Measurements from ENCODE around the gene NRCAM. TPM values are rescaled to one million over a fixed set of nuclear protein-coding genes. Genes with fewer than 3 reads are reported as not detected.

NRCAM gene
- polyA plus RNA-seq, 4 donors, result 20.5 to 23.6 (median 22.0) TPM

- no peak for DNase-seq (ENCODE audit: low read depth in 4 of 4, low spot score in 3 of 4)
Measured at GRCh38 chr7:108321359-108321758, 134.9 kb downstream of the NRCAM start.

- DNase-seq (ENCODE audit: low read depth in 4 of 4, low spot score in 3 of 4), result no peak
Measured at GRCh38 chr7:108316708-108317107, 139.5 kb downstream of the NRCAM start.

- no peak for DNase-seq (ENCODE audit: low read depth in 4 of 4, low spot score in 3 of 4)
Measured at GRCh38 chr7:108314551-108314950, 141.7 kb downstream of the NRCAM start.

GRCh38 chr7:108314049-108314448, 142.2 kb downstream of the NRCAM start:
- no peak for DNase-seq (ENCODE audit: low read depth in 4 of 4, low spot score in 3 of 4)

GRCh38 chr7:108313086-108313485, 143.2 kb downstream of the NRCAM start:
- no peak for DNase-seq (ENCODE audit: low read depth in 4 of 4, low spot score in 3 of 4)

- DNase-seq (ENCODE audit: low read depth in 4 of 4, low spot score in 3 of 4), result no peak
Measured at GRCh38 chr7:108311446-108312168, 144.6 kb downstream of the NRCAM start.

GRCh38 chr7:108310351-108310750, 145.9 kb downstream of the NRCAM start:
- DNase-seq (ENCODE audit: low read depth in 4 of 4, low spot score in 3 of 4), result no peak

GRCh38 chr7:108308903-108309302, 147.3 kb downstream of the NRCAM start:
- no peak for DNase-seq (ENCODE audit: low read depth in 4 of 4, low spot score in 3 of 4)

GRCh38 chr7:108308276-108308675, 148.0 kb downstream of the NRCAM start:
- DNase-seq (ENCODE audit: low read depth in 4 of 4, low spot score in 3 of 4), result no peak

GRCh38 chr7:108307595-108307994, 148.6 kb downstream of the NRCAM start:
- no peak for DNase-seq (ENCODE audit: low read depth in 4 of 4, low spot score in 3 of 4)

GRCh38 chr7:108307194-108307593, 149.0 kb downstream of the NRCAM start:
- DNase-seq (ENCODE audit: low read depth in 4 of 4, low spot score in 3 of 4), result no peak

GRCh38 chr7:108303332-108303731, 152.9 kb downstream of the NRCAM start:
- no peak for DNase-seq (ENCODE audit: low read depth in 4 of 4, low spot score in 3 of 4)

GRCh38 chr7:108301387-108301786, 154.8 kb downstream of the NRCAM start:
- no peak for DNase-seq (ENCODE audit: low read depth in 4 of 4, low spot score in 3 of 4)

GRCh38 chr7:108299251-108299973, 156.8 kb downstream of the NRCAM start:
- no peak for DNase-seq (ENCODE audit: low read depth in 4 of 4, low spot score in 3 of 4)

- DNase-seq (ENCODE audit: low read depth in 4 of 4, low spot score in 3 of 4), result no peak
Measured at GRCh38 chr7:108296911-108297310, 159.3 kb downstream of the NRCAM start.

GRCh38 chr7:108294595-108294994, 161.6 kb downstream of the NRCAM start:
- DNase-seq (ENCODE audit: low read depth in 4 of 4, low spot score in 3 of 4), result no peak

- DNase-seq (ENCODE audit: low read depth in 4 of 4, low spot score in 3 of 4), result no peak
Measured at GRCh38 chr7:108293149-108293612, 163.1 kb downstream of the NRCAM start.

- DNase-seq (ENCODE audit: low read depth in 4 of 4, low spot score in 3 of 4), result no peak
Measured at GRCh38 chr7:108292541-108292940, 163.7 kb downstream of the NRCAM start.

GRCh38 chr7:108291791-108292440, 164.3 kb downstream of the NRCAM start:
- DNase-seq (ENCODE audit: low read depth in 4 of 4, low spot score in 3 of 4), result no peak

GRCh38 chr7:108291152-108291508, 165.1 kb downstream of the NRCAM start:
- DNase-seq (ENCODE audit: low read depth in 4 of 4, low spot score in 3 of 4), result no peak

- no peak for DNase-seq (ENCODE audit: low read depth in 4 of 4, low spot score in 3 of 4)
Measured at GRCh38 chr7:108290459-108291151, 165.6 kb downstream of the NRCAM start.

Data from right renal pelvis (tissue), 4 donors.